Measurements from ENCODE around the gene KLHL1. TPM values are rescaled to one million over a fixed set of nuclear protein-coding genes. Genes with fewer than 3 reads are reported as not detected.

The KLHL1 gene
- total RNA-seq, 1 donor from 2014 or later: not detected

DNA sequence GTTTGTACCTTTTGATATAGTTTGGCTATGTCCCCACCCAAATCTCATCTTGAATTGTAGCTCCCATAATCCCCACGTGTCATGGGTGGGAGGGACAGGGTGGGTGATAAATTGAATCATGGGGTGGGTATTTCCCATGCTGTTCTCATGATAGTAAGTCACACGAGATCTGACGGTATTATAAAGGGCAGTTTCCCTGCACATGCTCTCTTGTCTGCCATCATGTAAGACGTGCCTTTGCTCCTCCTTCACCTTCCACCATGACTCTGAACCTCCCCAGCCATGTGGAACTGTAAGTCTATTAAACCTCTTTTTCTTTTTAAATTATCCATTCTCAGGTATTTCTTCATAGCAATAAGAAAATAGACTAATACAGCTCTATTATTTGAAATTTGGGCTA lies 331.3 kb downstream of the KLHL1 start:
- intact Hi-C loops (cut with micrococcal nuclease): no loop called here
- no peaks in the 10 kb centered on the region for H3K36me3 ChIP-seq
- no peaks in the 10 kb centered on the region for H3K4me1 ChIP-seq
- H3K4me3 ChIP-seq: no peak overlapping the region
- peaks cover 9% of the 10 kb centered on the region for H3K9me3 ChIP-seq (replicated peaks)
- H3K27ac ChIP-seq (replicated peaks): no peak overlapping the region
- no peaks in the 10 kb centered on the region for H3K27me3 ChIP-seq (ENCODE audit: low read depth)
- TF ChIP-seq, protein P1, sequence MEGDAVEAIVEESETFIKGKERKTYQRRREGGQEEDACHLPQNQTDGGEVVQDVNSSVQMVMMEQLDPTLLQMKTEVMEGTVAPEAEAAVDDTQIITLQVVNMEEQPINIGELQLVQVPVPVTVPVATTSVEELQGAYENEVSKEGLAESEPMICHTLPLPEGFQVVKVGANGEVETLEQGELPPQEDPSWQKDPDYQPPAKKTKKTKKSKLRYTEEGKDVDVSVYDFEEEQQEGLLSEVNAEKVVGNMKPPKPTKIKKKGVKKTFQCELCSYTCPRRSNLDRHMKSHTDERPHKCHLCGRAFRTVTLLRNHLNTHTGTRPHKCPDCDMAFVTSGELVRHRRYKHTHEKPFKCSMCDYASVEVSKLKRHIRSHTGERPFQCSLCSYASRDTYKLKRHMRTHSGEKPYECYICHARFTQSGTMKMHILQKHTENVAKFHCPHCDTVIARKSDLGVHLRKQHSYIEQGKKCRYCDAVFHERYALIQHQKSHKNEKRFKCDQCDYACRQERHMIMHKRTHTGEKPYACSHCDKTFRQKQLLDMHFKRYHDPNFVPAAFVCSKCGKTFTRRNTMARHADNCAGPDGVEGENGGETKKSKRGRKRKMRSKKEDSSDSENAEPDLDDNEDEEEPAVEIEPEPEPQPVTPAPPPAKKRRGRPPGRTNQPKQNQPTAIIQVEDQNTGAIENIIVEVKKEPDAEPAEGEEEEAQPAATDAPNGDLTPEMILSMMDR (IDR thresholded peaks at IDR 0.05; ENCODE audit: borderline replicate concordance): no peak
- DNase-seq: no peak

- DNase-seq: no peak
- TF ChIP-seq, protein P1 (IDR thresholded peaks at IDR 0.05; ENCODE audit: borderline replicate concordance): no peak
- Histone ChIP-seq H3K36me3 (no peaks in the 10 kb centered on the region), H3K27me3 (ENCODE audit: low read depth) (no peaks in the 10 kb centered on the region), H3K4me3 (no peak overlapping the region), H3K27ac (replicated peaks) (no peak overlapping the region), H3K9me3 (replicated peaks) (peaks cover 32% of the 10 kb centered on the region), H3K4me1 (no peaks in the 10 kb centered on the region)
- intact Hi-C loops (cut with micrococcal nuclease): no loop called here
Measured at GRCh38 chr13:69769608-69770007, 338.6 kb downstream of the KLHL1 start.

DNA sequence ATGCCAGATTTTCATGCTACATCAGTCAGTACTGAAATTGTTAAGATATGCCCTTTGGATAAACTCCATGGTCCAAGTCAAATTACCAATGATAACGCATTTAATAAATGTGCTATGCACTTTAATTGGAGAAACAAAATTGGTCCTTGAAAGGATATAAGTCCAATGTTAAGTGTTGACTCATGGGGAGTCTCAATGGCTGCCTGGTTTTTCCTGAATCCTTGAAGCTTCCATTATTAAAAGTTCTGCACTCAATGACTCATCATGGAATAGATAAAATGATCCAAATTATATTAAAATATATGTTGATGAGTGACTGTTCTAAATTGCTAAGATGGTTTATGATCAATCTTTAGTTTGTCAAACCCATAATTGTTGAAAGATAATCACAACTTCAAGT lies 346.7 kb downstream of the KLHL1 start:
- intact Hi-C loops (cut with micrococcal nuclease): no loop called here

DNA sequence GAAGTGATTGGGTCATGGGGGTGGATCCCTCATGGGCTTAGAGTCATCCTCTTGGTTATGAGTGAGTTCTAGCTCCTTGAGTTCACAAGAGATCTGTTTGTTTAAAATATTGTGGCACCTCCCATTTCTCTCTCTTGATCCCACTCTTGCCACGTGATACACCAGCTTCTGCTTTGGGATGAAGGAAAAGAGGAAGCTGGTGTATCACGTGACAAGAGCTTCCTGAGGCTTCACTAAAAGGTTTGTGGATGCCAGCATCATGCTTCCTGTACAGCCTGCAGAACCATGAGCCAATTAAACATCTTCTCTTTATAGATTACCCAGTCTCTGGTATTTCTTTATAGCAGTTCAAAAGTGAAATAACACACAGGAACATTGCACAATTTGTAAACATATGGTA lies 353.2 kb downstream of the KLHL1 start:
- no peaks in the 10 kb centered on the region for H3K4me1 ChIP-seq
- no peaks in the 10 kb centered on the region for H3K36me3 ChIP-seq
- DNase-seq: no peak
- no peak overlapping the region for H3K4me3 ChIP-seq
- no peaks in the 10 kb centered on the region for H3K27me3 ChIP-seq (ENCODE audit: low read depth)
- intact Hi-C loops (cut with micrococcal nuclease): no loop called here
- peaks cover 18% of the 10 kb centered on the region for H3K9me3 ChIP-seq (replicated peaks)
- TF ChIP-seq, protein P1 (IDR thresholded peaks at IDR 0.05; ENCODE audit: borderline replicate concordance): no peak
- no peak overlapping the region for H3K27ac ChIP-seq (replicated peaks)

More for the DNA sequence above, 346.7 kb downstream of the KLHL1 start:
- Histone ChIP-seq H3K4me3 (no peak overlapping the region), H3K27me3 (ENCODE audit: low read depth) (no peaks in the 10 kb centered on the region), H3K27ac (replicated peaks) (no peak overlapping the region), H3K9me3 (replicated peaks) (peaks cover 15% of the 10 kb centered on the region), H3K36me3 (no peaks in the 10 kb centered on the region), H3K4me1 (no peaks in the 10 kb centered on the region)
- no peak for DNase-seq
- TF ChIP-seq, protein P1 (IDR thresholded peaks at IDR 0.05; ENCODE audit: borderline replicate concordance): no peak

DNA sequence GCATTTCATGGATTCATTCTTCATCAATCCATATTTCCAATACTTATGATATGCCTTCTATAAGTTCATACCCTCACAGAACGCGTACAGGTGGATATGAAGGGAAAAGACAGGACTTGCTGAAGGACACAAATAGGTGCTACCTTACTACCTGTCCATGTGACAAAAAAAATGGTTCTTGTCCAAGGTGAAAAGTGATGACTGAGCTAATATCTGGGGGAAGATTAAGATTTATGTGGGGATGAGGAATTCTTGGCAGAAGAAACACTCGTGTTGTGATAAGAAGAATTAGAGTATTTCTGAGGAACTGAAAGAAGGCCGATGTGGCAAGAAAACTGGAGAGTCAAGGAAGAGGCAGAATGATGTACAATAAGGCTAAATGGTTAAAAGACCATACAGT lies 357.0 kb downstream of the KLHL1 start:
- Histone ChIP-seq H3K27me3 (ENCODE audit: low read depth) (no peaks in the 10 kb centered on the region), H3K27ac (replicated peaks) (no peak overlapping the region), H3K4me3 (no peak overlapping the region), H3K36me3 (no peaks in the 10 kb centered on the region), H3K9me3 (replicated peaks) (peaks cover 6% of the 10 kb centered on the region), H3K4me1 (no peaks in the 10 kb centered on the region)
- TF ChIP-seq, protein P1 (IDR thresholded peaks at IDR 0.05; ENCODE audit: borderline replicate concordance): no peak
- no peak for DNase-seq
- intact Hi-C loops (cut with micrococcal nuclease): no loop called here
